NCI-H2227 treated with DMSO at 0.1 percent for 48 hours (cell line): ENCODE data around the gene NPFFR1.

Experiments
- DNase-seq: peaks from one replicate; lab custom pipeline; 2025; lab: John Stamatoyannopoulos, UW

Gene NPFFR1

DNA sequence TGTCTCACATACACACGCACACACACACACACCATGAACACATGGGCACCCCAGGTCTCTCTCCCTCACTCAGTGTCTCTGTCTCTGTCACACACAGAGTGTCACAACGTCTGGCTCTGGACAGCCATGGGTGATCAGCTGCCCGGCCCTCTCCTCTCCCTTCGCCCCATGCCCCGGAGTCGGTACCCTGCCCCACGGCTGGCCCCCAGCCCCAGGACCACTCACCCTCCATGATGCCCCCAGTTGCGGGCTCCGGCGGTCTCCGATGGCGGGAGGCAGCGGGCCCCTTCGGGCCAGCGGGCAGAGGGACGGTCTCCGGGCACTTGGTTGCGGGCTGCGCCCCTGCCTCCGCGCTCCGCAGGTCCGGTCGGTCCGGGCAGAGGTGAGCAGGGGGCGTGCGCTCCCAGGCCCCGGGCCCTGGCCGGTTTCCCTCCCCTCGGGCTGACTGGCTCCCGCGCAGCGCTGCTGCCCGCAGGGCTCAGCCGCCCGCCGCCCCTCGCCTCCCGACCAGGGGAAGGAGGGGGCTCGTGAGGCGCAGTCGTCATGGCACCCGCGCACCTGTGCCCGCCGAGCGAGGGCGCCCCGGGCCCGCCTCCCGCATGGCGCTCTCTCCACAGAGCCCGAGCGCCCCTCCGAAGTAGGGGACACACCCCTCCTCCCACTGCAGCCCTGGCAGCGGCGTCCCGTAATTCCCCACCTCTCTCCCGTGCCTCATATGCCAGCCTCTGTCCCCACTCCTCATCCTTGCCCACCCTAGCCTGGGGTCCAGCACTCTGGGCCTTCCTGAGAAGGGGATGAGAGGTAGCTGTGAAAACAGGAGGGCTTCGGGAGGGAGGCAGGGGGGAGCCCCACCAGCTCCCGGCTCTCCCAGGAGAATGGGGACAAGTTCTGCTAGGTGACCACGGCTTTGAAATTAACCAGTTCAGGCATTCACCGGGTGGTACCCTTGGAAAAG lies at the start of gene NPFFR1:
Gene NPFFR1 (minus strand): TSS at position 560 of the 955 bp plus-strand sequence. CDS start 328 bp downstream, at position 232.
- DNase-seq: no peak

GRCh38 chr10:70333268-70333667 lies 49.5 kb upstream of the NPFFR1 start:
- DNase-seq: no peak

- DNase-seq: no peak
These were observed 47.9 kb upstream of the NPFFR1 start for GRCh38 chr10:70331486-70332268.

DNA sequence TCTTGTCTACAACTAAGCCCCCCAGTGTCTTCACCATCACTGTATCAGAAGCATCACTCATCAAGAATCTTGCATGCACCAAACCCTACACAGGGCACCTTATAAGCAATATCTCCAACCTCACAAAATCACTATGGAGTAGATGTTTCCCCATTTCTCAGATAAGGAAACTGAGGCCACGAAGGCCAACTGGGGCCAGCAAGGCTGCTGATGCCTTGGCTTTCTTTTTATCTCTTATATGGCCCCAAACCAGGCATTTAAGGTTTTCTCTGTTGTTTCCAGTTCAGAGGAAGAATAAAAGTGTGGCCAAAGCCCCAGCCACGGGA lies 47.3 kb upstream of the NPFFR1 start:
- DNase-seq: no peak

DNA sequence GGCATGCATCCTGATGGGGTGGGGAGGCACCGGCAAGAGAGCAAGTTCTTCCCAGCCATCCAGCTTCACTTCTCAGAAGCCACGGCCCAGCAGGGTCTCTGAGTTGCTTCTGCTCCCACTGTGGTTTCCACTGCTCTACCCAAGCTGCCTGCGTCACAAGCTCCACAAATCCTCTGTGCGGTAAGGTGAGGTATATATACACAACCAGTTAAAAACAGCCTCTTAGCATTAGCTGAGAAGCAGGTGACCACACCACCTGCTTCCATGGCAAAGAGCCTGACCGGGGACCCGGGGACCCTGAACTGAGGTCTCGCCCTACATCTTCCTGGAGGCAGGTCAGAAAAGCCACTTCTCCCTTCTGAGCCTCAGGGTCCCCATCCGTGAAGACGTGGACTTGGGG lies 46.9 kb upstream of the NPFFR1 start:
- no peak for DNase-seq

- no peak for DNase-seq
These were observed 45.2 kb upstream of the NPFFR1 start for GRCh38 chr10:70328967-70329366.

GRCh38 chr10:70328018-70328417 lies 44.2 kb upstream of the NPFFR1 start:
- no peak for DNase-seq

- no peak for DNase-seq
These were observed 41.4 kb upstream of the NPFFR1 start for GRCh38 chr10:70324951-70325781.

GRCh38 chr10:70324339-70324861 lies 40.6 kb upstream of the NPFFR1 start:
- DNase-seq: no peak

- no peak for DNase-seq
These were observed 40.0 kb upstream of the NPFFR1 start for GRCh38 chr10:70323697-70324338.

DNA sequence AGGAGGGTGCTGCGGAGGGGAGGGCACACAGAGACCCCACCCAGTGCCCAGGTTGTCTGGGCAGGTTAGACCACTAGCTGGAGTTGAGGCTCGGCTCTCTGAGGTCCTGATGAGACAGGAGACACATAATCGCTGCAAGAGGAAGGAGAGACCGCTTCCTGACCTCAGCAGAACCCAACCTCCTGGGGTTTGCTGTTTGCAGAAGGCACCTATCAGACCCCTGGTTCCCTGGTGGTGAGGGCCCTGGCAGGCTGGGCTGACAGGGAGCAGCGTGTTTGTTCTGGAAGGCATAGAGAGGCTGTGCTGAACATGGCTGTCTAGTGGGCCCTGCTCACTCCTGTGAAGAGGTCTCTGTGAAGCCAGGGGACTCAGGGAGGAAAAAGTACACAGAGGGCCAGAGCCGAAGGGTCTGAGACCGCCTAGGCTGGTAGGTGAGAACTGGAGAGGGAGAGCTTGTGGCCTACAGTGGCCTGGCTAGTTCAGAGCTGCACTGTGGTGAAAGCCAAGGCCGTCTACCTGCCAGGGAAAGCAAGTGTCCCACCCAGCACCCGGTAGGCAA lies 39.4 kb upstream of the NPFFR1 start:
- no peak for DNase-seq

DNA sequence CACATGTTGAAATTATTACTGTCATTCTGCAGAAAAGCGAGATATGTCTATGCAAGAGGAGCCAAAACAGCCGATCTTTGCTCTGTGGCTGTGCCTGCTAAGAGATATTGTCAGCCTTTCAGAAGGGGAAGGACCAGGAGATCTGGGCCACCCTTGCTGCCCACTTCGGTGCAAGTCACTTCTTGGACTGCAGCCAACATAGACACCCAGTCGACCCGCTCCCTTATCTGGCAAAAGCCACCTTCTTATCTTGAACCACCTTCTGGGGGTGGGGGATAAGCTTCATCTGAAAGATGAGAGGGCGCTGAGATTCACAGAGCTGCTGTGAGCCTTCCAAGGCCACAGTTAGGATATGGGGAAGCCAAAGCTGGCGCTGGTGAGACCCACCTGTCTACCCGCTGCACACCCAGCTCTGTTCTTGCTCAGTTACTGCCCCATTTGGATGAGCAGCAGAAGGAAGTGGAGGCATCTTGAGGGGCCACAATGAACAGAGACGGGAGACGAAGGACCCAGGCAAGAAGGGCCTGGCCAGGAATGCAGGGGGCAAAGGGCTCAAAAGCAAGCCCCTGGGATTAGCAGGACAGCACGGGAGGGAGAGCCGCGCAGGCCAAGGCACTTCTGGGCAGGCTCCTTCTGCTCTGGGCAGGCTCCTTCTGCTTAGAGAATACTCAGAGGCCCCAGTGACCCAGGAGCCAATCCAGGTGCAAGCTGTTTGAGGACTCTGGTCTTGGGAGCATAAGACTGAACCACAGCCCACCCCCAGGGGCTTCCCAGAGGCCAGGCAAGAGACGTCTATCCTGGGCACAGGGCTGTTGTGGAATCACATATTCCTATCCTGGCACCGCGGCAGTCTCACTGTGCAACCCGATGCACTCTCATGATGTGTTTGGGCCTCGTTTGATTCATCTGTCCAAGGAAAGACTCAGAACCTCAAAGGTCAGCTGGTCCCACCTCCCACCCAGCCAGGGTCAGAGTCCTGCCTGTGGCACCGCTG lies 38.4 kb upstream of the NPFFR1 start:
- no peak for DNase-seq

GRCh38 chr10:70321233-70321632 lies 37.4 kb upstream of the NPFFR1 start:
- DNase-seq: no peak

- no peak for DNase-seq
These were observed 36.9 kb upstream of the NPFFR1 start for GRCh38 chr10:70320751-70321150.

- DNase-seq: no peak
These were observed 36.0 kb upstream of the NPFFR1 start for GRCh38 chr10:70319824-70320223.

DNA sequence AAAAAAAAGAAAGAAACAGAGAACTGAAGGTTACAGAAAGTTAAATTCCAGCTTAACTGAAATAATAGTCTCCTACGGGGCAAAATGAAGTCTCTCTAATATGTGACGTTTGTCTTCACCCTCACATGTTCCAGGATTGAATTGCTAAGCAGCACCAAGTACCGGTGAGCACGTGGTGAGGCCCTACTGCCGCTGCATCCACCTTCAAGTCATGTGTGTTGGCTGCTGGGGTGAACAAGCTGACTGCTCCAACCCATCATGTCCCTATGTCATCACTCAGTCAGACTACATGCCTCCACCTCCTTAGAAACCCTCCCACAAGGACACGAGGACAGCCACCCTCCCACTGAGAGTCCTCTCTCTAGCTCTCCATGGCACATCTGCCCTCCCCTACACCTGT lies 35.4 kb upstream of the NPFFR1 start:
- DNase-seq: no peak

GRCh38 chr10:70317943-70318318 lies 34.1 kb upstream of the NPFFR1 start:
- DNase-seq: no peak

- no peak for DNase-seq
These were observed 33.6 kb upstream of the NPFFR1 start for GRCh38 chr10:70317272-70317942.

GRCh38 chr10:70315815-70316214 lies 32.0 kb upstream of the NPFFR1 start:
- DNase-seq: no peak
